Psoas muscle (tissue), 8 donors: ENCODE data around the gene SERINC2. TPM values are rescaled to one million over a fixed set of nuclear protein-coding genes. Genes with fewer than 3 reads are reported as not detected.

Experiments
- ATAC-seq, 4 donors: fragments of 200-7000 bp; cut with Tn5 transposase; one replicate each; pipeline ENCODE4 v1.9.1; 2020; ENCODE audit warnings: moderate library complexity in 3 of 4, mild to moderate bottlenecking in 2 of 4
- DNase-seq, 2 donors: peaks; one replicate each; pipeline ENCODE4 v3.0.0-alpha.2; 2020
- H3K27ac ChIP-seq: fragments of 200-600 bp; one replicate; pipeline ENCODE4 v1.8.0; 2022
- H3K27me3 ChIP-seq, 3 donors: fragments of 200-600 bp in 1 of 3; one replicate each; pipeline versions ENCODE4 v1.6.1 to v1.8.0; 2013 to 2022; ENCODE audit warnings: low read length in 2 of 3, mild to moderate bottlenecking in 2 of 3, moderate library complexity in 1 of 3; ENCODE audit not compliant: insufficient read depth in 3 of 3
- H3K36me3 ChIP-seq, 2 donors: fragments of 200-600 bp in 1 of 2; one replicate each; pipeline versions ENCODE4 v1.6.1 to v1.8.0; 2013 to 2022; ENCODE audit warnings: low read depth in 1 of 2, mild to moderate bottlenecking in 1 of 2, moderate library complexity in 1 of 2; ENCODE audit not compliant: insufficient read depth in 1 of 2
- H3K4me1 ChIP-seq: fragments of 200-600 bp; one replicate; pipeline ENCODE4 v1.8.0; 2022
- H3K4me3 ChIP-seq: fragments of 200-600 bp; one replicate; pipeline ENCODE4 v1.8.0; 2022; ENCODE audit warnings: mild to moderate bottlenecking
- H3K9me3 ChIP-seq: fragments of 200-600 bp; one replicate; pipeline ENCODE4 v1.8.0; 2022
- CTCF ChIP-seq: fragments of 200-600 bp; IDR thresholded peaks from one replicate; pipeline ENCODE4 v1.8.0; 2022; ENCODE audit warnings: antibody characterized with exemption
- WGBS, 3 donors: extraction: QIAGEN DNeasy Blood & Tissue Kit; methylation state at CpG; one replicate each; pipeline versions ENCODE4 v1.1.6 to v1.1.7; 2013; 5-methylcytosine and 5-hydroxymethylcytosine counted together
- intact Hi-C, 2 donors: fragments of 100-400 bp; cut with DNase I; formaldehyde crosslinking; loops; one replicate each; pipeline versions ENCODE4 v1.11.0 to v1.14.2; 2022
- polyA plus RNA-seq, 3 donors: library from polyadenylated mRNA; stranded (reverse); fragments of 200-250 nt; gene quantifications; one replicate each; pipeline ENCODE4 v1.2.3, GENCODE V29; 2013
- total RNA-seq, 4 donors: library from RNA; stranded (reverse); fragmentation: NEBNext Ultra II Directional in 2 of 4; extraction: Animal tissue kit (Norgen Biotek cat#: 25700) in 2 of 4; gene quantifications; one replicate each; pipeline versions ENCODE4 v1.2.1 to v1.2.4, GENCODE V29; 2021 to 2023
- donor health status: healthy with polysubstance abuse.
- donor health status: DM: no; HTN: no; CAD: no; lungs with moderate emphysema.
- donor health status: Bipolar disorder and iron deficiency.
- donor health status: healthy.
- donor health status: DM: yes; HTN: yes; CAD: no.
- donor health status: DM: no; HTN: no; CAD: no.
- donor health status: DM: no; HTN: no; CAD: no.
- donor health status: DM: yes; HTN: yes; CAD: no.

Gene SERINC2
- total and polyA plus RNA-seq, 7 donors: 13.4 to 93.4 (median 33.5) TPM

- ATAC-seq: no peak
- no peaks in the 10 kb centered on the region for H3K9me3 ChIP-seq
- peaks cover 0 to 2% (median 1%) of the 10 kb centered on the region in 3 donors for H3K27me3 ChIP-seq
- DNase-seq: no peak
- intact Hi-C loops: no loop called here
- 92 to 95% (median 92%) methylated on average over 5 of the region's 5 CpGs for WGBS, 3 donors
- no peak for TF ChIP-seq CTCF
- no peaks in the 10 kb centered on the region for H3K36me3 ChIP-seq
- H3K4me3 ChIP-seq: no peak overlapping the region
- H3K4me1 ChIP-seq: no peaks in the 10 kb centered on the region
- no peak overlapping the region for H3K27ac ChIP-seq
Measured at GRCh38 chr1:31408788-31409318, 4.2 kb upstream of the SERINC2 start.

DNA sequence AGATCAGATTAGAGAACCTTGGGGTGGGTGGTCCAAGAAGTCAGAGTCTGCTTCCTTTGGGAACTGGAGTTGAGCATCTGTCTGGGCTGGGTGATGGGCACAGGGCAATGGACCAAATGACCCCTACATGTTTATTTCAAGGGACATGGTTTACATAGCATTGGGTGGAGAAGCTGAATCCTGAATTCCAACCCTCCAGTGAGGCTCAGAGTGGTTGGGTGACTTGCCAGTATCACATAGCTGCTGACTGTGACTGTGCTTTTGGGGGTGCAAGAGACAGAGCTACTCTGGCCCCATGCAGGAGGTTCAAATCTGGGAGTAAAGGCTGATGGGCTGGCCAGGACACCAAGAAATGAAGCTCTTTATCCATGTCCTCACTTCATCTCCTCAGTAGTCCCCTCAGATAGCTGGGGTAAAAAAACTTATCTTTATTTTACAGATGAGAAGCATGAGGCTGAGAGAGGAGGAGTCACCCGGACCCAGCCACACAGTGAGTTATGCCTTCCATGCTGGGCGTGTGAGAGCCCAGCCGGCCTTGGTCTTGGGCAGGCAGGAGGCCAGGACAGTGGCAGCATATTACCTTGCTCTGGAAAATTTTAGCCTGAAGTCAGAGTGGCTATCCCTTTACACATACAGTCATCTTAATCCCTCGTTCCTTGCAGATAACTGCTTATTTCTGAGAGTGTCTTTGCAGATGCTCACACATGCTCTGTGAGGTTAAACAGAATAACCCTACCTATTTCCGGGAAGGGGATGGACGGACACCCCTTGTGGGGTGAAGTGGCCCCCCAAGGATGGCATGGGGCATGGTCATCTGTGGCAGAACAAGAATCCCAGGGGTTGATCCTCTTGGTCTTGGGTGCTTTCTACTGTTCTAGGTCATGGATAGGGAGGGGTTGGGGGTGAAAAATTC lies 2.8 kb upstream of the SERINC2 start:
- peaks cover 0 to 3% (median 1%) of the 10 kb centered on the region in 3 donors for H3K27me3 ChIP-seq

GRCh38 chr1:31410871-31411270 lies 2.1 kb upstream of the SERINC2 start:
- H3K27ac ChIP-seq: no peak overlapping the region
- DNase-seq (no peak), ATAC-seq (no peak)
- H3K36me3 ChIP-seq: no peaks in the 10 kb centered on the region
- H3K4me3 ChIP-seq: no peak overlapping the region
- 47 to 73% (median 61%) methylated on average over 4 of the region's 4 CpGs for WGBS, 3 donors
- intact Hi-C loops: no loop called here
- peaks cover 9% of the 10 kb centered on the region for H3K4me1 ChIP-seq
- peaks cover 0 to 3% (median 1%) of the 10 kb centered on the region in 3 donors for H3K27me3 ChIP-seq
- H3K9me3 ChIP-seq: no peaks in the 10 kb centered on the region
- TF ChIP-seq CTCF: no peak

More for the DNA sequence above, 2.8 kb upstream of the SERINC2 start:
- no peaks in the 10 kb centered on the region for H3K9me3 ChIP-seq
- WGBS, 3 donors: 44 to 62% (median 50%) methylated on average over 6 of the region's 6 CpGs
- no peak overlapping the region for H3K27ac ChIP-seq
- no peaks in the 10 kb centered on the region for H3K36me3 ChIP-seq
- H3K4me3 ChIP-seq: no peak overlapping the region
- intact Hi-C loops: no loop called here
- TF ChIP-seq CTCF: no peak
- DNase-seq: no peak
- H3K4me1 ChIP-seq: peaks cover 4% of the 10 kb centered on the region
- ATAC-seq: no peak

GRCh38 chr1:31412205-31412604 lies 808 bp upstream of the SERINC2 start:
- Histone ChIP-seq H3K9me3 (no peaks in the 10 kb centered on the region), H3K27me3 (peaks cover 0 to 3% (median 1%) of the 10 kb centered on the region in 3 donors), H3K36me3 (no peaks in the 10 kb centered on the region), H3K27ac (no peak overlapping the region), H3K4me3 (peak overlapping the region; percentile 91), H3K4me1 (peaks cover 15% of the 10 kb centered on the region)
- DNase-seq (no peak), ATAC-seq (no peak)
- TF ChIP-seq CTCF: no peak
- intact Hi-C loops: no loop called here
- 59 to 83% (median 63%) methylated on average over 2 of the region's 2 CpGs for WGBS, 3 donors
